Activated T-helper 1 cell treated with anti-CD3 and anti-CD28 coated beads, Interleukin-2, amount 50 U/mL, for 16 hours (primary cell): ENCODE results near the gene JAKMIP1.

Experiments used
- DNase-seq, 2 donors: peaks; one replicate each; pipeline ENCODE4 v3.0.0-alpha.2; 2020; ENCODE audit warnings: low read depth in 1 of 2, low spot score in 1 of 2

Gene JAKMIP1

GRCh38 chr4:6121941-6122340, 78.4 kb downstream of the JAKMIP1 start:
- DNase-seq = no peak

GRCh38 chr4:6121276-6121850, 79.0 kb downstream of the JAKMIP1 start:
- no peak for DNase-seq

GRCh38 chr4:6120361-6120760, 80.0 kb downstream of the JAKMIP1 start:
- DNase-seq = no peak

- DNase-seq = no peak
These were observed 80.8 kb downstream of the JAKMIP1 start for GRCh38 chr4:6119507-6120020.

GRCh38 chr4:6118201-6118600, 82.1 kb downstream of the JAKMIP1 start:
- no peak for DNase-seq

GRCh38 chr4:6116696-6117285, 83.6 kb downstream of the JAKMIP1 start:
- DNase-seq = no peak

- no peak for DNase-seq
These were observed 84.4 kb downstream of the JAKMIP1 start for GRCh38 chr4:6115746-6116586.

- DNase-seq = no peak
These were observed 85.0 kb downstream of the JAKMIP1 start for GRCh38 chr4:6115342-6115741.

GRCh38 chr4:6114601-6115000, 85.7 kb downstream of the JAKMIP1 start:
- no peak for DNase-seq

GRCh38 chr4:6114181-6114580, 86.2 kb downstream of the JAKMIP1 start:
- no peak for DNase-seq

- no peak for DNase-seq
These were observed 86.7 kb downstream of the JAKMIP1 start for GRCh38 chr4:6113641-6114040.

GRCh38 chr4:6112606-6113290, 87.6 kb downstream of the JAKMIP1 start:
- DNase-seq = no peak

- no peak for DNase-seq
These were observed 88.9 kb downstream of the JAKMIP1 start for GRCh38 chr4:6111354-6111960.

- DNase-seq = no peak
These were observed 89.5 kb downstream of the JAKMIP1 start for GRCh38 chr4:6110681-6111353.

GRCh38 chr4:6109842-6110560, 90.3 kb downstream of the JAKMIP1 start:
- DNase-seq = no peak

- DNase-seq = no peak
These were observed 92.5 kb downstream of the JAKMIP1 start for GRCh38 chr4:6107886-6108285.

- DNase-seq = no peak
These were observed 93.1 kb downstream of the JAKMIP1 start for GRCh38 chr4:6107114-6107791.

- DNase-seq = no peak
These were observed 94.2 kb downstream of the JAKMIP1 start for GRCh38 chr4:6106156-6106555.

- DNase-seq = no peak
These were observed 94.9 kb downstream of the JAKMIP1 start for GRCh38 chr4:6105311-6105911.
